GM12878 (cell line): ENCODE data around the gene KCNE4. TPM values are rescaled to one million over a fixed set of nuclear protein-coding genes. Genes with fewer than 3 reads are reported as not detected.

ENCODE experiments used
- ATAC-seq: fragments of 200-7000 bp; cut with Tn5 transposase; 3 replicates; pipeline ENCODE4 v1.9.1; 2020; ENCODE audit warnings: mild to moderate bottlenecking, moderate library complexity
- BruUV-seq: library from RNA; stranded (reverse); fragments of 400-500 nt; replicated peaks from 2 replicates; lab custom pipeline; 2021; lab: Mats Ljungman, UMichigan
- CTCF ChIA-PET: fragments of 300-600 bp; sonication (Branson Sonifier 250); formaldehyde crosslinking; extraction: SDS; loops from one replicate; lab custom pipeline; 2021; ENCODE audit warnings: inconsistent platforms; lab: Yijun Ruan, JAX
- POLR2A ChIA-PET: fragments of 350-600 bp; formaldehyde crosslinking; extraction: SDS; loops from one replicate; lab custom pipeline; 2021; ENCODE audit warnings: inconsistent platforms; lab: Charles Lee
- RAD21 ChIA-PET: fragments of 300-600 bp; sonication (Branson Sonifier 250); formaldehyde crosslinking; loops from one replicate; lab custom pipeline; 2023; ENCODE audit warnings: antibody characterized with exemption; ENCODE audit not compliant: unreplicated experiment; lab: Charles Lee
- SMC1A ChIA-PET: fragments of 300-600 bp; sonication (Branson Sonifier 250); formaldehyde crosslinking; loops from one replicate; lab custom pipeline; 2023; ENCODE audit not compliant: unreplicated experiment, uncharacterized antibody; lab: Charles Lee
- DNase-seq: peaks from one replicate; pipeline ENCODE4 v3.0.0-alpha.2; 2011; ENCODE audit warnings: low read depth, low spot score
- FAIRE-seq: peaks from 3 replicates; lab custom pipeline; 2011; peaks lifted over from hg19 to GRCh38; lab: Jason Lieb, UNC
- H2AFZ ChIP-seq: 2 replicates; pipeline ENCODE4 v1.6.0; 2011; ENCODE audit warnings: low read depth, low read length, control low read depth; ENCODE audit not compliant: control insufficient read depth
- H3K27ac ChIP-seq: 2 replicates; pipeline ENCODE4 v1.5.1; 2011; ENCODE audit warnings: control low read depth; ENCODE audit not compliant: control insufficient read depth, insufficient read depth
- H3K27me3 ChIP-seq, 2 experiments: replicated peaks in 1 of 2; 2 replicates each; pipeline versions ENCODE4 v1.6.0 to v1.6.1; 2011; ENCODE audit warnings: low read length in 1 of 2; ENCODE audit not compliant: control insufficient read depth in 2 of 2, insufficient read depth in 2 of 2
- H3K36me3 ChIP-seq, 2 experiments: 2 replicates each; pipeline ENCODE4 v1.5.1; 2011; ENCODE audit warnings: low read length in 1 of 2; ENCODE audit not compliant: control insufficient read depth in 2 of 2, insufficient read depth in 2 of 2
- H3K4me1 ChIP-seq: 2 replicates; pipeline ENCODE4 v1.6.1; 2011; ENCODE audit warnings: mild to moderate bottlenecking, low read length, moderate library complexity, mixed read lengths; ENCODE audit not compliant: control insufficient read depth, insufficient read depth
- H3K4me2 ChIP-seq: 2 replicates; pipeline ENCODE4 v1.6.0; 2011; ENCODE audit warnings: control low read depth; ENCODE audit not compliant: control insufficient read depth, insufficient read depth
- H3K4me3 ChIP-seq: fragments of 200-600 bp; sonication (generic); 2 replicates; pipeline ENCODE4 v1.5.1; 2016
- H3K79me2 ChIP-seq: 2 replicates; pipeline ENCODE4 v1.6.0; 2011; ENCODE audit warnings: low read length; ENCODE audit not compliant: control insufficient read depth, insufficient read depth
- H3K9ac ChIP-seq: 2 replicates; pipeline ENCODE4 v1.8.0; 2011; ENCODE audit warnings: low read length, control low read depth, mixed read lengths; ENCODE audit not compliant: control insufficient read depth, insufficient read depth
- H3K9me3 ChIP-seq: replicated peaks from 3 replicates; pipeline ENCODE4 v1.5.1; 2011; ENCODE audit warnings: mild to moderate bottlenecking, low read length; ENCODE audit not compliant: control insufficient read depth, insufficient read depth
- H4K20me1 ChIP-seq: 2 replicates; pipeline ENCODE4 v1.6.0; 2011; ENCODE audit not compliant: control insufficient read depth, insufficient read depth
- BRCA1 ChIP-seq: IDR thresholded peaks from 2 replicates; pipeline ENCODE4 v1.6.1; 2011; ENCODE audit warnings: low read depth, low read length, improper control_type of control experiment
- CBX5 ChIP-seq: sonication (generic); IDR thresholded peaks from 2 replicates; pipeline ENCODE4 v1.6.1; 2016; ENCODE audit warnings: low read depth, moderate library complexity, mild to moderate bottlenecking, inconsistent platforms
- CHD1 ChIP-seq: IDR thresholded peaks from 2 replicates; pipeline ENCODE4 v1.6.1; 2012; ENCODE audit warnings: low read depth, low read length, improper control_type of control experiment
- CHD4 ChIP-seq: fragments of 200-600 bp; sonication (generic); IDR thresholded peaks from 2 replicates; pipeline ENCODE4 v1.6.1; 2016; ENCODE audit warnings: mild to moderate bottlenecking
- CREM ChIP-seq: IDR thresholded peaks from 2 replicates; pipeline ENCODE4 v1.6.1; 2014; ENCODE audit warnings: antibody characterized with exemption, low read depth
- CTCF ChIP-seq, 3 experiments: IDR thresholded peaks in 2 of 3; conservative IDR thresholded peaks in 1 of 3; 2 replicates each; pipeline ENCODE4 v1.5.1; 2011; ENCODE audit warnings: low read depth in 3 of 3, low read length in 3 of 3, mild to moderate bottlenecking in 3 of 3, control low read depth in 2 of 3, moderate library complexity in 2 of 3, inconsistent platforms in 1 of 3, mixed read lengths in 1 of 3; ENCODE audit not compliant: control insufficient read depth in 2 of 3, insufficient read depth in 1 of 3; ENCODE audit errors: extremely low read depth in 1 of 3
- DPF2 ChIP-seq: fragments of 450-650 bp; IDR thresholded peaks from 2 replicates; pipeline ENCODE4 v1.6.1; 2017; ENCODE audit warnings: mild to moderate bottlenecking
- E4F1 ChIP-seq: fragments of 450-650 bp; IDR thresholded peaks from 2 replicates; pipeline ENCODE4 v1.6.1; 2018; ENCODE audit warnings: borderline replicate concordance, mild to moderate bottlenecking; ENCODE audit not compliant: partially characterized antibody
- EZH2 ChIP-seq: IDR thresholded peaks from 2 replicates; pipeline ENCODE4 v1.6.1; 2012; ENCODE audit warnings: low read depth, mild to moderate bottlenecking, control low read depth, inconsistent platforms, low read length, borderline replicate concordance; ENCODE audit not compliant: control insufficient read depth
- GATAD2B ChIP-seq: fragments of 450-650 bp; conservative IDR thresholded peaks from 2 replicates; pipeline ENCODE4 v1.6.1; 2017; ENCODE audit warnings: low read depth, mild to moderate bottlenecking, moderate library complexity
- KLF5 ChIP-seq: fragments of 450-650 bp; IDR thresholded peaks from 2 replicates; pipeline ENCODE4 v1.6.1; 2014; ENCODE audit warnings: mild to moderate bottlenecking; ENCODE audit not compliant: partially characterized antibody
- MEF2B ChIP-seq: fragments of 450-650 bp; IDR thresholded peaks from 2 replicates; pipeline ENCODE4 v1.6.1; 2018; ENCODE audit warnings: mild to moderate bottlenecking, moderate library complexity; ENCODE audit not compliant: partially characterized antibody, poor library complexity, severe bottlenecking
- MLLT1 ChIP-seq: fragments of 450-650 bp; IDR thresholded peaks from 2 replicates; pipeline ENCODE4 v1.6.1; 2016; ENCODE audit warnings: mild to moderate bottlenecking
- MTA3 ChIP-seq: IDR thresholded peaks from 2 replicates; pipeline ENCODE4 v1.6.1; 2012; ENCODE audit warnings: low read length, inconsistent platforms, borderline replicate concordance
- MYB ChIP-seq: fragments of 150-350 bp; IDR thresholded peaks from 2 replicates; pipeline ENCODE4 v1.6.1; 2014; ENCODE audit warnings: mild to moderate bottlenecking, low read depth, low read length, borderline replicate concordance
- MYC ChIP-seq: IDR thresholded peaks from 2 replicates; pipeline ENCODE4 v1.6.1; 2011; ENCODE audit warnings: mild to moderate bottlenecking, low read length, moderate library complexity, inconsistent platforms; ENCODE audit not compliant: insufficient read depth, insufficient replicate concordance, insufficient read length, severe bottlenecking
- NFYA ChIP-seq: IDR thresholded peaks from 2 replicates; pipeline ENCODE4 v1.6.1; 2011; ENCODE audit warnings: low read depth, mild to moderate bottlenecking, low read length, improper control_type of control experiment, borderline replicate concordance
- NR2C2 ChIP-seq: IDR thresholded peaks from 2 replicates; pipeline ENCODE4 v1.6.1; 2011; ENCODE audit warnings: borderline replicate concordance, low read depth; ENCODE audit not compliant: control insufficient read depth, insufficient read length
- SP1 ChIP-seq: IDR thresholded peaks from one replicate; pipeline ENCODE4 v1.6.1; 2011; ENCODE audit warnings: low read depth, low read length
- SREBF2 ChIP-seq: IDR thresholded peaks from 2 replicates; pipeline ENCODE4 v1.6.1; 2012; ENCODE audit warnings: mild to moderate bottlenecking, low read length
- WGBS: methylation state at CpG from one replicate; pipeline ENCODE4 v1.1.6; 2016; ENCODE audit warnings: low lambda C conversion rate; ENCODE audit not compliant: insufficient replicate concordance, insufficient coverage; ENCODE audit errors: missing lambda C conversion rate; 5-methylcytosine and 5-hydroxymethylcytosine counted together
- in situ Hi-C: fragments of 300-500 bp; cut with MboI; formaldehyde crosslinking; loops from 9 replicates; pipeline ENCODE4 v1.14.3; 2018; ENCODE audit warnings: mixed read lengths
- intact Hi-C: fragments of 100-400 bp; cut with micrococcal nuclease; formaldehyde crosslinking; loops from one replicate; pipeline ENCODE4 v1.14.2; 2022; ENCODE audit not compliant: unreplicated experiment
- polyA plus RNA-seq, 11 experiments: library from polyadenylated mRNA; depleted of rRNA in 4 of 11; unstranded in 6 of 11; stranded (reverse) in 5 of 11; fragments of >200 nt; fragmentation: Nextera tagmentation in 4 of 11; fragmentation: Illumina TruSeq in 1 of 11; extraction: Ambion mirVana in 4 of 11; extraction: Trizol in 1 of 11; gene quantifications; 1 replicate in 1 of 11; 2 replicates in 10 of 11; pipeline versions ENCODE4 v1.2.1 to v1.2.3, GENCODE V29; 2011 to 2016; ENCODE audit warnings: inconsistent platforms in 2 of 11, missing spikeins in 2 of 11, low read depth in 1 of 11
- total RNA-seq, 4 experiments: library from RNA; depleted of rRNA in 3 of 4; stranded (reverse); fragments of >200 nt in 3 of 4; fragmentation: Illumina TruSeq in 1 of 4; extraction: Trizol in 1 of 4; gene quantifications; 2 replicates each; pipeline versions ENCODE4 v1.2.1 to v1.2.3, GENCODE V29; 2013 to 2021

The KCNE4 gene
- total and polyA plus RNA-seq, 10 of the 15 experiments (the other 5 are each of a cell fraction or from before 2014, with no cell fraction given): 0.30 TPM; not detected in 9

- H3K36me3 ChIP-seq: no peaks in the 10 kb centered on the region
- BruUV-seq: no TSS peak
- CTCF ChIA-PET: no interaction called here
- RAD21 ChIA-PET: no interaction called here
- H4K20me1 ChIP-seq: no peaks in the 10 kb centered on the region
- in situ Hi-C loops: no loop called here
- TF ChIP-seq CHD1 (no peak), KLF5 (no peak), MEF2B (no peak), MTA3 (no peak), EZH2 (no peak), MYB (no peak), CHD4 (no peak), CTCF (IDR thresholded peaks at IDR 0.05 in 2 of 3, conservative IDR thresholded peaks at IDR 0.05 in 1 of 3; ENCODE audit: control insufficient read depth in 2 of 3, extremely low read depth in 1 of 3, insufficient read depth in 1 of 3, low read depth in 3 of 3, low read length in 3 of 3) (no peak), NFYA (no peak), SREBF2 (no peak), GATAD2B (no peak), BRCA1 (no peak), MYC (no peak), E4F1 (no peak), NR2C2 (no peak), MLLT1 (no peak), DPF2 (no peak), CREM (no peak), SP1 (no peak), CBX5 (no peak)
- ATAC-seq (no peak), FAIRE-seq (no peak), DNase-seq (no peak)
- H3K4me3 ChIP-seq: no peak overlapping the region
- H3K27me3 ChIP-seq: no peaks in the 10 kb centered on the region
- SMC1A ChIA-PET: no interaction called here
- POLR2A ChIA-PET: no interaction called here
- no peak overlapping the region for H2AFZ ChIP-seq
- no peaks in the 10 kb centered on the region for H3K79me2 ChIP-seq
- 2% methylated on average over 3 of the region's 3 CpGs for WGBS
- no peaks in the 10 kb centered on the region for H3K9me3 ChIP-seq
- no peaks in the 10 kb centered on the region for H3K4me1 ChIP-seq
- no peak overlapping the region for H3K4me2 ChIP-seq
- intact Hi-C loops: no loop called here
- no peak overlapping the region for H3K27ac ChIP-seq
- H3K9ac ChIP-seq: no peak overlapping the region
These were observed 17.5 kb downstream of the KCNE4 start for GRCh38 chr2:223069465-223069864.
